Measurements from ENCODE around the gene DDR1.

Gene DDR1

DNA sequence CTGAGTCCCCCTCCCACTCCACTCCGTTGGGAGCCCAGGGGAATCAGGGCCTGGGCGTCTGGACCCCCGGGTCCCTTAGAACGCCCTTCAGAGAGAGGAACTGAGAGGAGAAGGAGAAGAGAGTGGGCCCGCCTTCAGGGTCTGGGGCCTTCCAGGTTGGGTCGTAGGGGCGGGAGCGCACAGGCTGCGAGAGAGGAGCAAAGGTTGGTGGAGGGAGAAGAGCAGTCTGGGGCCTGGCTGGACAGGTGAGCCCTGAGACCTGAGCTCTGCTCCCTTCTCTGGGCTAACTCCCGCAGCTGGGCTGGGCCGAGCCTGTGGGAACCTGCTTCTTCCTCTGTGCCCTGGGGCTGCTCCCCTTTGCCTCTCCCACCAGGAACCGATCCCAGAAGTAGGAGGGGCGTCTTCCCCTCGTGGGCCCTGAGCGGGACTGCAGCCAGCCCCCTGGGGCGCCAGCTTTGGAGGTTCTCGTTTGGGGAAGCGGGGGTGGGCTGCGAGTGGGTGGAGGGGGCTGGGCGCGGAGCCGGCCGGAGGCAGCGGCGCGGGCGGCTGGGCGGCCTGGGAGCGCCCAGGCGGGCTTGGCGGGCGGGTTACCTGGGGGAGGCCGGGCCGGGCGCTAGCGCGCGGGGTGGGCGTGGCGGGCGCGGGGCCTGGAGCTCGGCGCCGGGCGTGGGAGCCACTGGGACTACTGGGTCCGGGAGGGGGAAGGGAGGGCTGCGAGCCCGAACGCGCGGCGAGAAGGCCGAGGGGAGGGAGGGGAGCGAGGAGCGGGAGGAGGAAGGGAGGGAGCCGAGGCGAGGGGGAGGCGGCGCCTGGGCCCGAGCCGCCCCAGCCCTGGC is at the start of gene DDR1:
Gene DDR1 (plus strand): TSS at position 835 of the 836 bp plus-strand sequence. CDS start 4,211 bp downstream, outside the sequence.
- in situ Hi-C loops (cut with HindIII; ENCODE audit: low sequenced_read_pairs) = loop anchor here (25.0 kb wide), 1 partner anchor 147 kb away; the partner anchor contains the start of genes FLOT1 and IER3

DNA sequence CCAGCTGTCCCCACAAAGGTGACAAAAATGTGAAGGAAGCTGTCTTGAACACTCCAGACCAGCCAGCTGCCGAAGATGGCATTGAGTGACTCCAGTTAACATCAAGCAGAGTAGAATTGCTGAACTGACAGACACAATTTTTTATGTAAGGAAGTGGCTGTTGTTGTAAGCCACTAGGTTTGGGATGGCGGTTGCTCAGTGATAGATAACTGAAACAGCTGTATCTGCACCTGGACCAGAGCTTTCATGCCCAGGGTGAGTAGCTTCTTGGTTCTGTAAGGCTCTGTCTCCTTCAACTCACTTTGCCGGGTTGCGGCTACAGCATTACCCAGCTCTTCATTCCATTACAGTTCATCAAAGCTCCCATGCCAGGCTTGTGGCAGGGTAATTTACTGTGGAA is 49.7 kb upstream of the DDR1 start:
- in situ Hi-C loops (cut with HindIII; ENCODE audit: low sequenced_read_pairs) = no loop called here

DNA sequence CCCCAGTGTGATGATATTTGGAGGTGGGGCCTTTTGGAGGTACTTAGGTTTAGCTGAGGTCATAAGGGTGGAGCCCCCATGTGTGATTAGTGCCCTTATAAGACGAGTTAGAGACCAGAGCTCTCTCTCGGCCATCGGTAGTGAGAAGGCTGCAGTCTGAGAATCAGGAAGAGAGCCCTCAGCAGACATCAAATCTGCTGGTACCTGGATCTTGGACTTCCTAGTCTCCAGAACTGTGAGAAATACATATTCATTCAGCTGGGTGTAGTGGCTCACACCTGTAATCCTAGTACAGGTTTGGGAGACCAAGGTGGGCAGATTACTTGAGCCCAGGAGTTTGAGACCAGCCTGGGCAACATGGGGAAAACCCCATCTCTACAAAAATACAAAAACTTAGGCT is 48.7 kb upstream of the DDR1 start:
- in situ Hi-C loops (cut with HindIII; ENCODE audit: low sequenced_read_pairs) = no loop called here

DNA sequence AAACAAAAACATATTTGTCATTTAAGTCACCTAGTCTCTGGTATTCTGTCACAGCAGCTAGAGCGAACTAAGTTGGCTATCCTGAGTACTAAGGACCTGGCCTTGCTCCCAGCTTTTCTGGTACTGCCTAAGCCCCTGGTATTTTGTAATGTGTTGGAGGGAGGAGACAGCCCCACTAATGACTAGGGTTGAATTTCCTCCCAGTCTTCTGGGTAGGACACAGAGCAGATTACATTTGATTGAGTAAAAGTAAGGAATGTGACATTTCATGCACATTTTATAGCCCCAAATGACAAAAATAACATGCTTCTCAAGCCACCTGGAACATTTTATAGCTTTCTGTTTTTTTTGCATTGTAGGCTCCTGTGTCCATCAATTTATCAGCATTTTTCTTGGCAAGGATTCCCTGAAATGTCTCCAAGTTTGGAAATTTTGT is 47.9 kb upstream of the DDR1 start:
- in situ Hi-C loops (cut with HindIII; ENCODE audit: low sequenced_read_pairs) = no loop called here

DNA sequence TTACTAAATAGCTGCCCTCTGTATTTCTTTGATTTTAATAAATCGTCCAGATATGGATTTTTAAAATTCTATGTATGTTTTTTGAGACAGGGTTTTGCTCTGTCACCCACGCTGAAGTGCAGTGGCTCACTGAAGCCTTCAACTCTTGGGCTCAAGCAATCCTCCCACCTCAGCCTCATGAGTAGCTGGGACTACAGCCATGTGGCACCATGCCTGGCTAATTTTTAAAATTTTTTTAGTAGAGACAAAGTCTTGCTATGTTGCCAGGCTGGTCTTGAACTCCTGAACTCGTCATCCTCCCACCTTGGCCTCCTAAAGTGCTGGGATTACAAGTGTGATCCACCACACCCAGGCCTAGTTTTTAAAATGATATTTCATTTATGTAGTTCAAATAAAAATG is 47.4 kb upstream of the DDR1 start:
- in situ Hi-C loops (cut with HindIII; ENCODE audit: low sequenced_read_pairs) = no loop called here

DNA sequence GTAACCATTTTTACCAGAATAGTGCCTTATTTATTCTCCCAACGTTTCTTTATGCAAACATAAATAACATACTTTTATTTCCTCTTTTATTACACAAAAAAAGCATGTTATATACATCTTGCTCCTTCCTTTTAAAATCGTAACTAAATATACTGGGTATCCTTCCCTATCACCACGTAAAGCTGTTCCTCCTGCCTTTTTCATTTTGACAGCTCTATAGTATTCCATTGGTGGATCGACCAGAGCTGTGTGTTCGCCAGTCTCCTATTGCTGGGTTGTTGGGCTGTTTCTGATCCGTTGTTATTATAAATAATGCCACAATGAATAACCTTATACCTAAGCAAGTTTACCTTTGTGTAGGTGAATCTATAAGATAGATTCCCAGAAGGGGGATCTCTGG is 46.9 kb upstream of the DDR1 start:
- in situ Hi-C loops (cut with HindIII; ENCODE audit: low sequenced_read_pairs) = no loop called here

- in situ Hi-C loops (cut with HindIII; ENCODE audit: low sequenced_read_pairs) = no loop called here
Measured at GRCh38 chr6:30837870-30838269, 46.4 kb upstream of the DDR1 start.

DNA sequence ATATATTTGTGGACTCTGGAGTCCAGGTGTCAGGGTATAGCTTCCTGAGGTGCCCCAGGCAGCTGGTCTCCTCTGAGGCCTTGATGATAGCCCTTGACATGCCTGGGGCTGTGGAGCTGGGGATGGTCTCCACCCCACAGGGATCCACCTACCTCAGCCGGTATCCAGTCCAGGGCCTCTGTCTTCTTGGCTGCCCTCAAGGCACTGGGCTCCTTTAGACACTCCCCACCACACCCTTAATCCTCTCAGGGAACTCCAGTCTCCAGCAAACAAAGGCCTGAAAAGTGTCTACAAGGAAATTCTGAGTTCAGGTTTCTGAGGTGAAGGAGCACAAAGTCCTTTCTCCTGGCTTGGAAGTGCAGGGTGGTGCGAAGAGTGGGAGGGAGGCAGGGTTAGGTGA is 44.6 kb upstream of the DDR1 start:
- in situ Hi-C loops (cut with HindIII; ENCODE audit: low sequenced_read_pairs) = no loop called here

GRCh38 chr6:30840084-30840934 is 44.0 kb upstream of the DDR1 start:
- in situ Hi-C loops (cut with HindIII; ENCODE audit: low sequenced_read_pairs) = no loop called here

DNA sequence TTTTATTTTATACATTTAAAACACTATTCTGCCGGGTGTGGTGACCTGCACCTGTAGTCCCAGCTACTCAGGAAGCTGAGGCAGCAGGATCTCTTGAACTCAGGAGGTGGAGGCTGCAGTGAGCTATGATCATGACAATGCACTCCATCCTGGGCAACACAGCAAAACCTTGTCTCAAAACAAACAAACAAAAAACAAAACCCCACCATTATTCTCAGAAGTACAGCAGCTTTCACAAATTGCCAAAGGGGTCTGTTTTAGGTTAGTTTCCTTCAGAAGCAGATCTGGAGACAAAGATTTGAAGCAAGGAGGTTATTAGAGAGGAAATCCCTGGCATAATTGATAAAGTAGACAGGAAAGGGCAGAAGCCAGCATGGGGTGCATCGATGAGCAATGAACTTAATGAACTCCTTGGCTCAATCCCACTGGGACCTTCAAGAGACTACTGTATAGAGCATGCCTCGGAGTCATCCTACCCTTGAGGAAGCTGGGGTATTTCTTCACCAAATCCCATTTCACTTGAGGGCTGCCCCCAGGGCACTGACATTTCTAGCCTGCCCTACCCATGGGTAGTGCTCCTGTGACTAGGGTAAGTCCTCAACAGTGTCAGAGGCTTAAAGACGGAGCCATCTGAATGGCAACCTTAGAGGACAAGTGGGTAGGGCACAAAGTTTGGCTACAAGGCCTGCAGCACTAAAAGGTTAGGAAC is 43.2 kb upstream of the DDR1 start:
- in situ Hi-C loops (cut with HindIII; ENCODE audit: low sequenced_read_pairs) = no loop called here

GRCh38 chr6:30841644-30842504 is 42.4 kb upstream of the DDR1 start:
- in situ Hi-C loops (cut with HindIII; ENCODE audit: low sequenced_read_pairs) = no loop called here

DNA sequence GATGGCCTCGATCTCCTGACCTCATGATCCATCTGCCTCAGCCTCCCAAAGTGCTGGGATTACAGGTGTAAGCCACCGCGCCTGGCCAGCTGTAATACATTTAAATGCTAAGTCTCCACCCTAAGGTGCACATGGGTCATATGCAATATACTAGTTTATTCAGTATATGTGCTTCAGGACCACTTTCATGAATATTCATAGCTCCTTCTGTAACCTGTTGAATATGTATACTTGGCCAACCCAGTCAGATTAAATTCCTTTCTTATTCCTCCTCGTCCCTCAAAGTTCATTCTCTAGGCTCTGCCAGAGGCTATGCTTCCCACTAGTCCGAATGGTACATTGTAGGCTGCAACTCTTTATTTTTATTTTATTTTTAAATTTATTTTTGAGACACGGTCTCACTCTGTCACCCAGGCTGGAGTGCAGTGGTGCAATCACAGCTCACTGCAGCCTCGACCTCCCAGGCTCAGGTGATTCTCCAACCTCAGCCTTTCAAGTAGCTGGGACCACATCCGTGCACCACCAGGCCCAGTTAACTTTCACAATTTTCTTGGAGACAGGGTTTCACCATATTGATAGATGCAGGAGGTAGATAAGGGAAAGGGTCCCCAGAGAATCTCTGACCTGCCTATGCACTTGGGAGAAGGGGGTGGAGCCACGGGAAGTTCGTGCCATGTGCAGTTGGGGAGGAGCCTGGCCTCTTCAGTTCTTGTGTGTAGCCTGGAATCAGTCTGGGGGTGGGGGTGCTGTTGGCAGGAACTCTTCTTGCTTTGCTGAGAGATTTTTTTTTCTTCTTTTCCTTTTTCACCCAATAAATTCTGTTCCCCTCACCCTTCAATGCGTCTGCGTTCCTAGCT is 41.3 kb upstream of the DDR1 start:
- in situ Hi-C loops (cut with HindIII; ENCODE audit: low sequenced_read_pairs) = no loop called here

DNA sequence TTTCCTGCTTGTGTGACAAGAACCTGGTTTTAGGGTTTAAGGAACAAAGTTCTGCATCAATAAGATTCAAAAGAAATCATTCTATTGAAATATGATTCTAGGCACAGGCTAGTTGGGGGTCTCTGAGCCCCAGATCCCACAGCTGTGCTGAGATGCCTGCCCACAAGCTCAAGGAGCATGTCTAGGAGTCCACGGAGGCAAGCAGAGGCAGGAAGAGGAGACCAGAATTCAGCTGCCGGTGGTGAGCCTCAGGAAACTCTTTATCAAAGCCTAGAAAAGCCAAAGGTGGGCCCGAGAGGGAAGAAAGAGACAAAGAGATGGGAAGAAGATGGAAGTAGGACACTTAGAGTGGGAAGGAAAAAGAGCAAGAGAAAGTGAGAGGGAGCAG is 40.7 kb upstream of the DDR1 start:
- in situ Hi-C loops (cut with HindIII; ENCODE audit: low sequenced_read_pairs) = no loop called here

DNA sequence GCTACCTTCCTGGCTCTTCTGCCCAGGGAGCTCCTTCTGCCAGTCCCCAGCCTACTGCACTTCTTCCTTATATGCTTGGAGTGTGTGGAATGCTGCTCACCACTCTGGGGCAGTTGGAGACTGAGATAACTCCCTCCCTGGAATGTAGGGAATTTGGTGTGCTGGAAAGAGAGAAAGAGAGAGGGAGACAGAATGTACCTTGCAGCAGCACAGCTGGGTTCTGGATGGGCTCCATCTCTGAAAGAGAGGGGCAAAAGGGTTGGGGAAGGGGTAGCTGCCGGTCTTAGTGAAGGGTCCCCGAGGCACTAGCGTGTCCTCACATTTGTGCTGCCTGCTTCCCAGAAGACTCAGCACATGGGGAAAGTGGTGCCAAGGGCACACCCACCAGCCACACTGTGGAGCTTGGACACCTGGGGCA is 40.2 kb upstream of the DDR1 start:
- in situ Hi-C loops (cut with HindIII; ENCODE audit: low sequenced_read_pairs) = no loop called here

GRCh38 chr6:30845183-30845582 is 39.1 kb upstream of the DDR1 start:
- in situ Hi-C loops (cut with HindIII; ENCODE audit: low sequenced_read_pairs) = no loop called here

- in situ Hi-C loops (cut with HindIII; ENCODE audit: low sequenced_read_pairs) = no loop called here
Measured at GRCh38 chr6:30847421-30847970, 36.8 kb upstream of the DDR1 start.

GRCh38 chr6:30847971-30848436 is 36.3 kb upstream of the DDR1 start:
- in situ Hi-C loops (cut with HindIII; ENCODE audit: low sequenced_read_pairs) = no loop called here

- in situ Hi-C loops (cut with HindIII; ENCODE audit: low sequenced_read_pairs) = no loop called here
Measured at GRCh38 chr6:30849903-30850651, 34.2 kb upstream of the DDR1 start.
